HepG2 (cell line): Measurements from ENCODE around the gene GJC2. TPM values are rescaled to one million over a fixed set of nuclear protein-coding genes. Genes with fewer than 3 reads are reported as not detected.

Source experiments
- ATAC-seq: fragments of 200-7000 bp; cut with Tn5 transposase; 3 replicates; pipeline ENCODE4 v1.9.1; 2020; ENCODE audit warnings: mild to moderate bottlenecking, moderate library complexity
- BruUV-seq: library from RNA; stranded (reverse); fragments of 400-500 nt; replicated peaks from 2 replicates; lab custom pipeline; 2021; lab: Mats Ljungman, UMichigan
- CTCF ChIA-PET: fragments of 300-600 bp; formaldehyde crosslinking; extraction: SDS; loops from one replicate; lab custom pipeline; 2021; ENCODE audit warnings: low total read pairs, inconsistent platforms, low intra/inter-chr PET ratio; lab: Yijun Ruan, JAX
- POLR2A ChIA-PET: fragments of 350-600 bp; sonication (Branson Sonifier 250); formaldehyde crosslinking; loops from one replicate; lab custom pipeline; 2020; ENCODE audit warnings: antibody characterized with exemption, inconsistent platforms; lab: Yijun Ruan, JAX
- DNase-seq: peaks from one replicate; pipeline ENCODE4 v3.0.0-alpha.2; 2015; ENCODE audit warnings: low spot score
- FAIRE-seq: peaks from 3 replicates; lab custom pipeline; 2011; peaks lifted over from hg19 to GRCh38; lab: Jason Lieb, UNC
- H2AFZ ChIP-seq: one replicate; pipeline ENCODE4 v1.6.1; 2011; ENCODE audit warnings: low read length, inconsistent platforms
- H3K27ac ChIP-seq: fragments of 300-600 bp; 3 replicates; pipeline ENCODE4 v1.8.0; 2011; ENCODE audit warnings: mixed run types, mild to moderate bottlenecking, mixed read lengths, low read length, inconsistent platforms; ENCODE audit not compliant: insufficient read depth; ENCODE audit errors: extremely low read length
- H3K27me3 ChIP-seq, 2 experiments: fragments of 200-600 bp in 1 of 2; 2 replicates in 1 of 2; 3 replicates in 1 of 2; pipeline versions ENCODE4 v1.6.0 to v1.8.0; 2011; ENCODE audit warnings: low read length in 2 of 2, mild to moderate bottlenecking in 2 of 2, moderate library complexity in 2 of 2, inconsistent platforms in 1 of 2; ENCODE audit not compliant: insufficient read depth in 2 of 2, control insufficient read depth in 1 of 2
- H3K36me3 ChIP-seq, 2 experiments: fragments of 200-600 bp in 1 of 2; replicated peaks in 1 of 2; 2 replicates in 1 of 2; 3 replicates in 1 of 2; pipeline versions ENCODE4 v1.5.1 to v1.8.0; 2011; ENCODE audit warnings: low read length in 2 of 2, inconsistent platforms in 1 of 2; ENCODE audit not compliant: insufficient read depth in 2 of 2, control insufficient read depth in 1 of 2
- H3K4me1 ChIP-seq: 2 replicates; pipeline ENCODE4 v1.5.1; 2012; ENCODE audit warnings: low read length, inconsistent platforms; ENCODE audit not compliant: insufficient read depth
- H3K4me2 ChIP-seq: 2 replicates; pipeline ENCODE4 v1.6.0; 2011; ENCODE audit warnings: low read depth, low read length, inconsistent platforms
- H3K4me3 ChIP-seq, 3 experiments: fragments of 200-600 bp in 1 of 3; sonication (generic), shearing (Covaris generic) in 1 of 3; replicated peaks in 1 of 3; 2 replicates each; pipeline ENCODE4 v1.5.1; 2011 to 2016; ENCODE audit warnings: low read length in 3 of 3, inconsistent platforms in 2 of 3, low read depth in 2 of 3, mild to moderate bottlenecking in 2 of 3, control low read depth in 1 of 3, mixed read lengths in 1 of 3; ENCODE audit not compliant: insufficient read depth in 1 of 3
- H3K79me2 ChIP-seq: one replicate; pipeline ENCODE4 v1.6.1; 2011; ENCODE audit warnings: low read length, inconsistent platforms; ENCODE audit not compliant: insufficient read depth
- H3K9ac ChIP-seq: 2 replicates; pipeline ENCODE4 v1.6.0; 2011; ENCODE audit warnings: mild to moderate bottlenecking, low read depth, low read length, inconsistent platforms; ENCODE audit not compliant: insufficient read depth
- H3K9me3 ChIP-seq: 2 replicates; pipeline ENCODE4 v1.5.1; 2012; ENCODE audit warnings: mild to moderate bottlenecking, low read length
- H4K20me1 ChIP-seq: 2 replicates; pipeline ENCODE4 v1.6.0; 2011; ENCODE audit warnings: inconsistent platforms, mild to moderate bottlenecking, low read length, moderate library complexity; ENCODE audit not compliant: insufficient read depth
- ARNTL ChIP-seq: sonication (generic); formaldehyde crosslinking; IDR thresholded peaks from 2 replicates; pipeline ENCODE4 v1.4.0; 2020; ENCODE audit warnings: mild to moderate bottlenecking, missing genetic modification reagents
- ASH2L ChIP-seq: fragments of 300-600, 200-600 bp; sonication (generic); IDR thresholded peaks from 2 replicates; pipeline ENCODE4 v1.7.0; 2017; ENCODE audit warnings: low read depth, mild to moderate bottlenecking, moderate library complexity, mixed read lengths, low read length; ENCODE audit not compliant: insufficient read length
- CHCHD3 ChIP-seq: sonication (generic); formaldehyde crosslinking; IDR thresholded peaks from 2 replicates; pipeline ENCODE4 v1.8.0; 2022; ENCODE audit warnings: mild to moderate bottlenecking, missing genetic modification reagents, moderate library complexity
- KDM3A ChIP-seq: IDR thresholded peaks from 2 replicates; pipeline ENCODE4 v1.6.1; 2018; ENCODE audit warnings: low read depth, missing compliant biosample characterization
- NFATC3 ChIP-seq: sonication (generic); formaldehyde crosslinking; IDR thresholded peaks from 2 replicates; pipeline ENCODE4 v1.5.1; 2020; ENCODE audit warnings: mild to moderate bottlenecking, missing genetic modification reagents
- NFYB ChIP-seq: sonication (generic); formaldehyde crosslinking; IDR thresholded peaks from 2 replicates; pipeline ENCODE4 v1.4.0; 2020; ENCODE audit warnings: missing genetic modification reagents
- NR2F1 ChIP-seq, 2 experiments: fragments of 450-650 bp in 1 of 2; formaldehyde crosslinking in 1 of 2; IDR thresholded peaks; 2 replicates each; pipeline versions ENCODE4 v1.5.0 to v1.6.1; 2016 to 2020; ENCODE audit warnings: mild to moderate bottlenecking in 1 of 2, missing compliant biosample characterization in 1 of 2, missing genetic modification reagents in 1 of 2, moderate library complexity in 1 of 2
- SMYD3 ChIP-seq: sonication (generic); formaldehyde crosslinking; IDR thresholded peaks from 2 replicates; pipeline ENCODE4 v1.8.1; 2023; ENCODE audit warnings: mild to moderate bottlenecking, missing genetic modification reagents
- SNAI1 ChIP-seq: sonication (generic); formaldehyde crosslinking; IDR thresholded peaks from 2 replicates; pipeline ENCODE4 v1.5.0; 2020; ENCODE audit warnings: mild to moderate bottlenecking, missing genetic modification reagents, borderline replicate concordance
- TCF12 ChIP-seq, 2 experiments: fragments of 450-650 bp in 1 of 2; sonication (generic) in 1 of 2; formaldehyde crosslinking in 1 of 2; IDR thresholded peaks; 2 replicates each; pipeline versions ENCODE4 v1.6.1 to v1.8.0; 2017 to 2022; ENCODE audit warnings: antibody characterized with exemption in 1 of 2, mild to moderate bottlenecking in 1 of 2, missing genetic modification reagents in 1 of 2, moderate library complexity in 1 of 2
- TCF7 ChIP-seq: sonication (generic); IDR thresholded peaks from 2 replicates; pipeline ENCODE4 v1.6.1; 2016; ENCODE audit warnings: antibody characterized with exemption, low read depth
- ZMYM2 ChIP-seq: sonication (generic); formaldehyde crosslinking; IDR thresholded peaks from 2 replicates; pipeline ENCODE4 v1.8.0; 2022; ENCODE audit warnings: mild to moderate bottlenecking, missing genetic modification reagents
- ZNF772 ChIP-seq: sonication (generic); formaldehyde crosslinking; IDR thresholded peaks from 2 replicates; pipeline ENCODE4 v1.5.0; 2020; ENCODE audit warnings: mild to moderate bottlenecking, missing genetic modification reagents
- WGBS: methylation state at CpG from one replicate; pipeline ENCODE4 v1.1.6; 2017; ENCODE audit warnings: low lambda C conversion rate; 5-methylcytosine and 5-hydroxymethylcytosine counted together
- in situ Hi-C: cut with HindIII; loops from 2 replicates; pipeline ENCODE4 v1.10.0; 2017; ENCODE audit warnings: low pct_unique_long_range_greater_than_20kb; ENCODE audit not compliant: extremely low pct_ligation_motif_present
- intact Hi-C: fragments of 100-400 bp; cut with micrococcal nuclease; formaldehyde crosslinking; loops from one replicate; pipeline ENCODE4 v1.10.0; 2022; ENCODE audit not compliant: unreplicated experiment
- polyA plus RNA-seq, 8 experiments: library from polyadenylated mRNA; depleted of rRNA in 3 of 8; stranded (reverse) in 7 of 8; unstranded in 1 of 8; fragments of >200 nt; fragmentation: Illumina TruSeq in 4 of 8; extraction: Trizol in 4 of 8; gene quantifications; 2 replicates each; pipeline versions ENCODE4 v1.2.1 to v1.2.3, GENCODE V29; 2011 to 2016; ENCODE audit warnings: low read depth in 4 of 8, missing spikeins in 1 of 8, mixed read lengths in 1 of 8; ENCODE audit not compliant: insufficient read depth in 1 of 8
- total RNA-seq, 5 experiments: library from RNA; depleted of rRNA; stranded (reverse); fragments of >200 nt; fragmentation: Illumina TruSeq; extraction: Trizol; gene quantifications; 2 replicates each; pipeline ENCODE4 v1.2.3, GENCODE V29; 2016; ENCODE audit warnings: low read depth in 1 of 5
- TF ChIP-seq, protein P1 (sequence below): sonication (generic); formaldehyde crosslinking; IDR thresholded peaks from 2 replicates; pipeline ENCODE4 v1.4.0; 2020; ENCODE audit warnings: missing genetic modification reagents
- TF ChIP-seq, protein P2 (sequence below): sonication (generic); formaldehyde crosslinking; IDR thresholded peaks from 2 replicates; pipeline ENCODE4 v1.4.0; 2020; ENCODE audit warnings: missing genetic modification reagents, borderline replicate concordance
- TF ChIP-seq, protein P3 (sequence below): sonication (generic); formaldehyde crosslinking; IDR thresholded peaks from 2 replicates; pipeline ENCODE4 v1.5.1; 2020; ENCODE audit warnings: missing genetic modification reagents, mild to moderate bottlenecking, borderline replicate concordance

Gene GJC2
- total and polyA plus RNA-seq, 2 of the 13 experiments (the other 11 are each of a cell fraction or from before 2014, with no cell fraction given), result 1.6 to 3.8 TPM

DNA sequence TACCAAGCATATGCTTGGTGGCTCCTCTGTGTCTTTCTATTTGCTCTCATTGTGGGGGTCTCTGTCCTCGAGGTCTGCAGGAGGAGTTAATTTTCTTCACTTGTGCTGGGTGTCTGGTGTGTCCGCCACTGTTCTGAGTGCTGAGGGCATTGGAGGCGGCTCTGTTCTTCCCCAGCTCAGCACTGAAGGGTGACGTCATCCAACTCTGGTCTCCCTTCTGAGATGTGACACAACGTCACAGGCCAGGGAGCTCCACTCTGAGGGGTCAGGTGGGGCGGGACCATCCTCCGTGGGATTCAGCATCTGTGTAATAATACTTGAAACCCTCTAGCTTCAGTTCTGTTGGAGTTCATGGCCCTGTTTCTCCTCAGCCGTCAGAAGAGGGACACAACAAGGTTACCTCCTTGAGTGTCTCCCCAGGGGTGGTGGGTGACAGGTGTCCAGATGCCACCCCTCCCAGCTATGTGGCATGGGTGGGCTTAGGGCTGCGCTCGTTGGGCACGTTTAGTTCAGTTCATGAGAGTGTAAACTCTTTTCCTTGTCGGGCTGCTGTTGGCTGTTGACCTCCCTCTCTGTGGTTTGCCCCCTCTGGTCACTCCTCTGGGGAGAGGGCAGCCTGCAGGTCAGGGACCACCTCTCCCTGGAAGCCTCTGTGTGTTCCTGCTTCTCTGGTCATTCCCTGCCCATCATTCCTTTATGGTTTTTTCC lies 19.0 kb downstream of the GJC2 start:
- H3K79me2 ChIP-seq, result peaks cover 5% of the 10 kb centered on the region
- H4K20me1 ChIP-seq, result 0 out of 2 replicates have a peak, but pooled peaks cover 1% of the 10 kb centered on the region
- no TSS peak for BruUV-seq
- intact Hi-C loops (no loop called here), in situ Hi-C loops (no loop called here)
- no peaks in the 10 kb centered on the region for H3K36me3 ChIP-seq
- H3K27me3 ChIP-seq, result no peaks in the 10 kb centered on the region
- H3K4me2 ChIP-seq, result no peak overlapping the region
- no peak overlapping the region for H3K9ac ChIP-seq
- FAIRE-seq, result no peak
- WGBS, result 91% methylated on average over 10 of the region's 12 CpGs
- ATAC-seq, result no peak
- H3K4me3 ChIP-seq, result no peak overlapping the region
- POLR2A ChIA-PET, result no interaction called here
- H3K4me1 ChIP-seq, result peaks cover 19% of the 10 kb centered on the region
- TF ChIP-seq NR2F1 (CRISPR knock-in tag; IDR thresholded peaks at IDR 0.05) (no peak), NFYB (CRISPR knock-in tag) (no peak), SMYD3 (CRISPR knock-in tag) (no peak), ZMYM2 (CRISPR knock-in tag) (no peak), ARNTL (CRISPR knock-in tag) (no peak), KDM3A (CRISPR knock-in tag) (no peak), TCF12 (IDR thresholded peaks at IDR 0.05) (no peak), TCF12 (CRISPR knock-in tag; IDR thresholded peaks at IDR 0.05) (no peak), NFATC3 (CRISPR knock-in tag) (no peak), SNAI1 (CRISPR knock-in tag) (no peak), ZNF772 (CRISPR knock-in tag) (no peak), CHCHD3 (CRISPR knock-in tag) (no peak), TCF7 (no peak), ASH2L (no peak)
- TF ChIP-seq, protein P1, sequence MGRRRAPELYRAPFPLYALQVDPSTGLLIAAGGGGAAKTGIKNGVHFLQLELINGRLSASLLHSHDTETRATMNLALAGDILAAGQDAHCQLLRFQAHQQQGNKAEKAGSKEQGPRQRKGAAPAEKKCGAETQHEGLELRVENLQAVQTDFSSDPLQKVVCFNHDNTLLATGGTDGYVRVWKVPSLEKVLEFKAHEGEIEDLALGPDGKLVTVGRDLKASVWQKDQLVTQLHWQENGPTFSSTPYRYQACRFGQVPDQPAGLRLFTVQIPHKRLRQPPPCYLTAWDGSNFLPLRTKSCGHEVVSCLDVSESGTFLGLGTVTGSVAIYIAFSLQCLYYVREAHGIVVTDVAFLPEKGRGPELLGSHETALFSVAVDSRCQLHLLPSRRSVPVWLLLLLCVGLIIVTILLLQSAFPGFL, result no peak
- TF ChIP-seq, protein P2, sequence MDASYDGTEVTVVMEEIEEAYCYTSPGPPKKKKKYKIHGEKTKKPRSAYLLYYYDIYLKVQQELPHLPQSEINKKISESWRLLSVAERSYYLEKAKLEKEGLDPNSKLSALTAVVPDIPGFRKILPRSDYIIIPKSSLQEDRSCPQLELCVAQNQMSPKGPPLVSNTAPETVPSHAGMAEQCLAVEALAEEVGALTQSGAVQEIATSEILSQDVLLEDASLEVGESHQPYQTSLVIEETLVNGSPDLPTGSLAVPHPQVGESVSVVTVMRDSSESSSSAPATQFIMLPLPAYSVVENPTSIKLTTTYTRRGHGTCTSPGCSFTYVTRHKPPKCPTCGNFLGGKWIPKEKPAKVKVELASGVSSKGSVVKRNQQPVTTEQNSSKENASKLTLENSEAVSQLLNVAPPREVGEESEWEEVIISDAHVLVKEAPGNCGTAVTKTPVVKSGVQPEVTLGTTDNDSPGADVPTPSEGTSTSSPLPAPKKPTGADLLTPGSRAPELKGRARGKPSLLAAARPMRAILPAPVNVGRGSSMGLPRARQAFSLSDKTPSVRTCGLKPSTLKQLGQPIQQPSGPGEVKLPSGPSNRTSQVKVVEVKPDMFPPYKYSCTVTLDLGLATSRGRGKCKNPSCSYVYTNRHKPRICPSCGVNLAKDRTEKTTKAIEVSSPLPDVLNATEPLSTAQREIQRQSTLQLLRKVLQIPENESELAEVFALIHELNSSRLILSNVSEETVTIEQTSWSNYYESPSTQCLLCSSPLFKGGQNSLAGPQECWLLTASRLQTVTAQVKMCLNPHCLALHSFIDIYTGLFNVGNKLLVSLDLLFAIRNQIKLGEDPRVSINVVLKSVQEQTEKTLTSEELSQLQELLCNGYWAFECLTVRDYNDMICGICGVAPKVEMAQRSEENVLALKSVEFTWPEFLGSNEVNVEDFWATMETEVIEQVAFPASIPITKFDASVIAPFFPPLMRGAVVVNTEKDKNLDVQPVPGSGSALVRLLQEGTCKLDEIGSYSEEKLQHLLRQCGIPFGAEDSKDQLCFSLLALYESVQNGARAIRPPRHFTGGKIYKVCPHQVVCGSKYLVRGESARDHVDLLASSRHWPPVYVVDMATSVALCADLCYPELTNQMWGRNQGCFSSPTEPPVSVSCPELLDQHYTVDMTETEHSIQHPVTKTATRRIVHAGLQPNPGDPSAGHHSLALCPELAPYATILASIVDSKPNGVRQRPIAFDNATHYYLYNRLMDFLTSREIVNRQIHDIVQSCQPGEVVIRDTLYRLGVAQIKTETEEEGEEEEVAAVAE, result no peak
- TF ChIP-seq, protein P3, sequence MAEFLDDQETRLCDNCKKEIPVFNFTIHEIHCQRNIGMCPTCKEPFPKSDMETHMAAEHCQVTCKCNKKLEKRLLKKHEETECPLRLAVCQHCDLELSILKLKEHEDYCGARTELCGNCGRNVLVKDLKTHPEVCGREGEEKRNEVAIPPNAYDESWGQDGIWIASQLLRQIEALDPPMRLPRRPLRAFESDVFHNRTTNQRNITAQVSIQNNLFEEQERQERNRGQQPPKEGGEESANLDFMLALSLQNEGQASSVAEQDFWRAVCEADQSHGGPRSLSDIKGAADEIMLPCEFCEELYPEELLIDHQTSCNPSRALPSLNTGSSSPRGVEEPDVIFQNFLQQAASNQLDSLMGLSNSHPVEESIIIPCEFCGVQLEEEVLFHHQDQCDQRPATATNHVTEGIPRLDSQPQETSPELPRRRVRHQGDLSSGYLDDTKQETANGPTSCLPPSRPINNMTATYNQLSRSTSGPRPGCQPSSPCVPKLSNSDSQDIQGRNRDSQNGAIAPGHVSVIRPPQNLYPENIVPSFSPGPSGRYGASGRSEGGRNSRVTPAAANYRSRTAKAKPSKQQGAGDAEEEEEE (CRISPR knock-in tag), result no peak
- TF ChIP-seq, all 625 proteins: peak for 0
- CTCF ChIA-PET, result no interaction called here
- no peak for DNase-seq
- no peak overlapping the region for H2AFZ ChIP-seq
- no peaks in the 10 kb centered on the region for H3K9me3 ChIP-seq
- no peak overlapping the region for H3K27ac ChIP-seq
